Mononuclear cell (primary cell): Measurements from ENCODE around the gene FAM20C. TPM values are rescaled to one million over a fixed set of nuclear protein-coding genes. Genes with fewer than 3 reads are reported as not detected.

Source experiments
- H3K27me3 ChIP-seq: 2 replicates; pipeline ENCODE4 v1.6.0; 2011; ENCODE audit warnings: low read length, control low read depth; ENCODE audit not compliant: insufficient read depth
- H3K4me1 ChIP-seq: 2 replicates; pipeline ENCODE4 v1.5.1; 2011; ENCODE audit warnings: mild to moderate bottlenecking, low read length, control low read depth; ENCODE audit not compliant: insufficient read depth
- H3K4me3 ChIP-seq: 2 replicates; pipeline ENCODE4 v1.5.1; 2011; ENCODE audit warnings: mild to moderate bottlenecking, low read length, moderate library complexity
- H3K9me3 ChIP-seq: 2 replicates; pipeline ENCODE4 v1.5.1; 2011; ENCODE audit warnings: low read depth, mild to moderate bottlenecking, control low read depth, low read length
- total RNA-seq: library from RNA; depleted of rRNA; stranded (reverse); fragments of >200 nt; gene quantifications from one replicate; pipeline ENCODE4 v1.2.3, GENCODE V29; 2012

FAM20C gene
- total RNA-seq, 1 donor, result 15.3 TPM

DNA sequence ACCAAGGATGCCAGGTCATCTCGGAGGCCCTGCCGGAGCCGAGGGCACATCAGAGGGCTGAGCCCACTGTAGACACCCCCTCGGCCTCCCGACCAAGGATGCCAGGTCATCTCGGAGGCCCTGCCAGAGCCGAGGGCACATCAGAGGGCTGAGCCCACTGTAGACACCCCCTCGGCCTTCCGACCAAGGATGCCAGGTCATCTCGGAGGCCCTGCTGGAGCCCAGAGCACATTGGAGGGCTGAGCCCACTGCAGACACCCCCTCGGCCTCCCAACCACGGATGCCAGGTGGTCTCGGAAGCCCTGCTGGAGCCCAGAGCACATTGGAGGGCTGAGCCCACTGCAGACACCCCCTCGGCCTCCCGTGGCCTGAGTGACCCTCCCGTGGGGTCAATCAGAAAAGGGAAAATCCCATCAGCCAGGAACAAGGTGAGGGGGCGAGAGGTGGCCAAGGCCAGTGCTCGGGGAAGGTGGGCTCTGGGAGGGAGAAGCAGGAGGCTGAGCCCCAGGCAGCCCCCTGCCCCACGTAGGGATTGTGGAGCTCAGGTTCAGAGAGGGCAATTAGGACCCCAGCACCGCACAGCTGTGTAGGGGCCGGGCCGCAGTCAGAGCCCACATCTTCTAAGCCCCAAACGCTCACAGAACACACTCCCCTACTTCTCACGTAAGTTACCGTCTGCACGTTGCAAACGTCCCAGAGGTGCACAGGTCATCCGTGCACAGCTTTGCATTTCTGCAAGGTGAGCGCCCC, 60.0 kb downstream of the FAM20C start:
- H3K9me3 ChIP-seq, result no peaks in the 10 kb centered on the region
- H3K27me3 ChIP-seq, result no peaks in the 10 kb centered on the region
- H3K4me3 ChIP-seq, result no peak overlapping the region
- no peaks in the 10 kb centered on the region for H3K4me1 ChIP-seq

DNA sequence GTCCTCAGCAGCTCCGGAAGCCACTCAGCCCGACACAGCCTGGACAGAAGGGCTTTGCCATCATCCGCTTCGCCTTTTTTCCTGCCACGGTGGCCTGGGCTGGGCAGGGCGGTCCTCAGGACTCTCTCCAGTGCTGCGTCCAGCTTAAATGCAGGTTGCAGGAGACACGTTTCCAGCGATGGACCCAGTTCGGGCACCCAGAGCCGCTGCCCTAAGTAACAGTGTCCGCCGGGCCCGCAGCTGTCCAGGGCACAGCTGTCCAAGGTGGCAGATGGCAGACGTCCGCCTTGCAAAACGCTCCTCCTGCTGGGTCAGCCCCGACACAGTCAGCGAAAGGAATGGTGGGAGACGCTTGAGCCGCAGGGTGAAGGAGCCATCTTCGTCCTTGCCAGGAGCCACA, 60.6 kb downstream of the FAM20C start:
- H3K4me1 ChIP-seq, result no peaks in the 10 kb centered on the region
- H3K27me3 ChIP-seq, result no peaks in the 10 kb centered on the region
- H3K9me3 ChIP-seq, result no peaks in the 10 kb centered on the region
- H3K4me3 ChIP-seq, result no peak overlapping the region

DNA sequence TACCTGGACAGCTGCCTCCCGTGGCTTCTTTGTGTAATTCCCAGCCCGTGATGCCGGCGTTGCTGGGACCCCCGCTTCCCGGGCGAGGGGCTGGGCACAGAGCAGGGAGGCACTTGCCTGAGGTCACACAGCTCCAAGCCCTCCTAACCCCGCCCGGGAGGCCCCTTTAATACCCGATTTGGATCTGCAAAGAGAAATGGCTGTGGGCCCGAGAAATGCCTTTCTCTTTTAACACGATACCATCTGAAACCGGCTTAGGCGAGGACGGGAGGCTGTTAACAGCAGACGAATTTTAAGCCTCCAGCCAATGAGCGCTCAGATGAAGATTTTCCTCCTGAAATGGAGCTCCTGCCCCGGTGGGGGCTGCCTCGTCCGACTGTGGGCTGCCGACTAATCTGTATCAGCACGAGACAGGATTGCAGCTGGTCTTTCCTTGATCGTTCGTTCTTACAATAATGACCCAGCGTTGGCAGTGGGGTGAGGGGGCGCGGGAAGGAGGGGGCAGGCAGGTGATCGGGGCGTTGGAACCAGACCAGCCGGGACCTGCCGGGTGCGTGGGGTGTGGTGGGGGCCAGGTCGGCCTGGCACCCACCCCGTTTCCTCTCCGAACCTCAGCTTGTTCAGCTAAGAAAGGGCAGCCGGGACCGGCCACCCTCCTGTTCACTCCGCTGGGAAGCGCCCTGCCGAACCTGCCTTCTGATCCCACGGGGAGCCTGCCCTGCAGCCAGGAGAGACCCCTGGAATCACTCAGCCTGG, 61.4 kb downstream of the FAM20C start:
- Histone ChIP-seq H3K27me3 (no peaks in the 10 kb centered on the region), H3K4me3 (no peak overlapping the region), H3K9me3 (no peaks in the 10 kb centered on the region), H3K4me1 (no peaks in the 10 kb centered on the region)

DNA sequence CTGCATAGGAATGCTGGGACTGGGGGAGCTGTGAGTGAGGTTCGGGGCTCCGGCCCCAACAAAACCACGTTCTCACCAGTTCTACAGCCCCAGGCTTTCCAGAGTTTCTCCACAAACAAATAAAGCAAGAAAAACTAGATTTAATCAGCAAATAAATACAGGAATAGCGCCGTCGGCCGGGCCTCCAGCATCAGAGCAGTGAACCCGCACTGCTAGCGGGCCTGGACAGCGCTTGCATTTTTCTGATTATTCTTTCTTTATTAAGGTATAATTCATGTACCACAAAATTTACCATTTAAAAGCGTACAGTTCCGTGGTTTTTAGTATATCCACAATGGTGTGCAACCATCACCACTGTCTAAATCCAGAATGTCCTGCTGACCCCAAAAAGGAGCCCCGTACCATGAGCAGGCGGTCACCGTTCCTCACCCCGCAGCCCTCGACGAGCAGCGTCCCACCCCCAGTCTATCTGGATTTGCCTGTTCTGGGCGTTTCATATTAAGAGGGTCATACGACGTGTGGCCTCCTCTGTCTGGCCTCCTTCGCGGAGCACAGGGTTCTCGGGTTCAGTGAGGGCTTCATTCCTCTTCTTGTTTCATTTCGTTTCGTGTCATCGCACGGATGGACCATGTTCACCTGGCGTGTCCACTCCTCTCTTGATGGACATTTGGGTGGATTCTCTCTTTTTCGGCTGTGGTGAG, 62.1 kb downstream of the FAM20C start:
- no peak overlapping the region for H3K4me3 ChIP-seq
- no peaks in the 10 kb centered on the region for H3K4me1 ChIP-seq
- H3K27me3 ChIP-seq, result no peaks in the 10 kb centered on the region
- no peaks in the 10 kb centered on the region for H3K9me3 ChIP-seq

DNA sequence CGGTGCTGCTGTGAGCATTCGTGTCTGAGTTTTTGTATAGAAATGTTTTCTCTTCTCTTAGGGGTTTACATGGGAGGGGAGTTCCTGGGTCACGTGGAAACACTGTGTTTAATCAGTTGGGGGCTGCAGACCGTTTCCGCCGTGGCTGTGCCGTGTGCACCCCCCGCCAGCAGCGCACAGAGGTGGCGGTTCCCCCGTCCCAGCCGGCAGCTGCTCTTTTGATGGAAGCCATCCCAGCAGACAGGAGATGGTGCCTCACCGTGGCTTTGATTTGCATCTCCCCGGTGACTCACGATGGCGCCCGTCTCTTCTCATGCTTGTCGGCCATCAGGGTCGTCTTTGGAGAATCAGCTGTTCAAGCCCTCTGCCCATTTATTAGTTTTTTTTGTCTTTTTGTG, 62.7 kb downstream of the FAM20C start:
- no peaks in the 10 kb centered on the region for H3K4me1 ChIP-seq
- no peaks in the 10 kb centered on the region for H3K9me3 ChIP-seq
- no peak overlapping the region for H3K4me3 ChIP-seq
- H3K27me3 ChIP-seq, result no peaks in the 10 kb centered on the region

DNA sequence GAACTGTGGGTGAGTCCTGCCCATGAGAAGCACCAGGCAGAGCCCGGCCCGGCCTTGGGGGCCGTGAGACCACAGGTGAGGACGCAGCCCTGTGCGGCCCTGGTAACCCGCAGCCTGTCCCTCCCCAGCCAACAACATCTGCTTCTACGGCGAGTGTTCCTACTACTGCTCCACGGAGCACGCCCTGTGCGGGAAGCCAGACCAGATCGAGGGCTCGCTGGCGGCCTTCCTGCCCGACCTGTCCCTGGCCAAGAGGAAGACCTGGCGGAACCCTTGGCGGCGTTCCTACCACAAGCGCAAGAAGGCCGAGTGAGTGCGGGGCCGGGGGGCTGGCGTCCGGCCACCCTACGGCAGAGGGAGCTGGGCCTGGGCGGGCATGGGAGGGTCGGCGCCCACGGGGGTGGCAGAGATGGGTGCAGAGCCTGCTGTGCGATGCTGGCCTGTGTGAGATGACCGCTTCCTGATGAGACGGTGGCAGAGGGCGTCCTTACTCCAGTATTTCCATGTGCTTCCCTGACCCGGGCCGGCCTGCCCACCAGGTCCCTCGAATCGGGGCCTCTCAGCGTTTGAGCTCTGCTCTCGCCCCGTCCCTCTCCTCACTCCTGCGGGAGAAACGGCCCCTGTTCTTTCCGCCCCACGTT, 63.5 kb downstream of the FAM20C start:
- Histone ChIP-seq H3K9me3 (no peaks in the 10 kb centered on the region), H3K4me1 (no peaks in the 10 kb centered on the region), H3K4me3 (no peak overlapping the region), H3K27me3 (no peaks in the 10 kb centered on the region)

GRCh38 chr7:256461-256940, 64.1 kb downstream of the FAM20C start:
- Histone ChIP-seq H3K27me3 (no peaks in the 10 kb centered on the region), H3K4me1 (no peaks in the 10 kb centered on the region), H3K4me3 (no peak overlapping the region), H3K9me3 (no peaks in the 10 kb centered on the region)

- Histone ChIP-seq H3K9me3 (no peaks in the 10 kb centered on the region), H3K4me1 (no peaks in the 10 kb centered on the region), H3K4me3 (no peak overlapping the region), H3K27me3 (no peaks in the 10 kb centered on the region)
Observed at GRCh38 chr7:256981-257646, 64.7 kb downstream of the FAM20C start.

GRCh38 chr7:257647-257992, 65.2 kb downstream of the FAM20C start:
- no peaks in the 10 kb centered on the region for H3K9me3 ChIP-seq

DNA sequence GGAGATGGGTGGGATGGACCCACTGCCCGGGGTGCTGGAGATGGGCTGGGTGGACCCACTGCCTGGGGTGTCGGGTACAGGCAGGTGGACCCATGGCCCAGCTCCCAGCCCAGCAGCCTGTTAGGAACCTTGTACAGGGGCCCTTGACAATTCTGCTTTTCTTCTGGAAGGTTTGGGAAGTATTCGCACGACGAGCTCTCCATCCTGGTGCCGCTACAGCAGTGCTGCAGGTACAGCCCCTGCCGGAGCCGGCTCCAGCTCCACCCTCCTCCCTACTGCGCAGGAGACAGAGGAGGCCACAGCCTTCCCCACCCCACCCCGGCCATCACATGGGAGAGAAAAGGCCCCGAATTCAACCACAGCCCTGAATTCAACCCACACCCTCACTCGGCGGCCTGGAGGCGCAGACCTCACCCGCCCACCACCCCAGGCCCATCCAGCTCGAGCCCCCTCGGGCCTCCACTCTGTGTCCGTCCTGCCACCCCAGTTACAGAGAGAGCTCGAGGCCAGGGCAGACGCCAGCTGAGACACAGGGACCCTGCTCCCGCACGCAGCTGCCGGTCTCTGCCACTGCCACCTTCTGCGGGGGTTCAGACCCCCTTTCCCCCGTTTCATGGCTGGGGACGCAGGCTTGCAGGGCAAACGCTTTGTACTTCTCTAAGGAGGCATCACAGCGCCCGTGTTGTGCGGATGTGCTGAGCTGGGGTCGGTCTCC, 66.3 kb downstream of the FAM20C start:
- Histone ChIP-seq H3K27me3 (no peaks in the 10 kb centered on the region), H3K4me1 (no peaks in the 10 kb centered on the region), H3K4me3 (no peak overlapping the region), H3K9me3 (no peaks in the 10 kb centered on the region)

More at GRCh38 chr7:257647-257992, 65.2 kb downstream of the FAM20C start:
- no peak overlapping the region for H3K4me3 ChIP-seq
- no peaks in the 10 kb centered on the region for H3K27me3 ChIP-seq
- no peaks in the 10 kb centered on the region for H3K4me1 ChIP-seq

DNA sequence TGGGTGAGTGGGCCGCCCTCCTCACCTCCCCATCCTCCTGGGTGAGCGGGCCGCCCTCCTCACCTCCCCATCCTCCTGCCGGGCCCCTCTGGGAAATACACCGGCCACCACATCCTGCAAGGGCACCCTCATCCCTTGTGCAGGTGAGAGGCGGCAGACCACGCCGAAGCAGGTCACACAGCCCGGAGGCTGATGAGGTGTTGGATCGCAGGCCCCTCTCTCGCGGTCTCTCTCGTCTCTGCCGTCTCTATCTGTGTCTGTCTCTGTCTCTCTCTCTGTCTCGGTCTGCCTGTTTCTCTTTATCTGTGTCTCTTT, 66.8 kb downstream of the FAM20C start:
- H3K4me3 ChIP-seq, result no peak overlapping the region
- no peaks in the 10 kb centered on the region for H3K27me3 ChIP-seq
- no peaks in the 10 kb centered on the region for H3K9me3 ChIP-seq
- H3K4me1 ChIP-seq, result no peaks in the 10 kb centered on the region

DNA sequence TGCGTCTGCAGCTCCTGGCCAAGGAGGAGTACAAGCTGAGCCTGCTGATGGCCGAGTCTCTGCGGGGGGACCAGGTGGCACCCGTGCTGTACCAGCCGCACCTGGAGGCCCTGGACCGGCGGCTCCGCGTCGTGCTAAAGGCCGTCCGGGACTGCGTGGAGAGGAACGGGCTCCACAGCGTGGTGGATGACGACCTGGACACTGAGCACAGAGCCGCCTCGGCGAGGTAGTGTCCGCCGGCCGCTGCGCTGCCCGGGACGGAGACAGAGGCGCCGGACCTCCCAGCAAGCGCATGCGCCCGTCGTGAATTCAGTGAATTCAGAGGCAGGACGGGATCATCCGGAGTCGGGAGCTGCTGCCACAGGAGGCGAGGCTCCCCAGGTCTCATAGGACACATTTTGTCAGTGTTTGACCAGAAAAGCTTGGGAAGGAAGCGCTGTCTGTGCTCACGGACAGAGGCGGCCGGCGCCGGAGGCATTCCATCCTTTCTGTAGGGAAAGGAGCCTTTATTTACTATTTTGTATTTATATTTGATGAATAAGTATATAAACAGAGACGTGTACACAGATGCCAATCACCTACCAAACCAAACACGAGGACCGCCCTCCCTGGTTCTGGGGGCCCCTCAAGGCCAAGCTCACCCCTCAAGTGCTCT, 67.5 kb downstream of the FAM20C start:
- Histone ChIP-seq H3K9me3 (no peaks in the 10 kb centered on the region), H3K4me1 (no peaks in the 10 kb centered on the region), H3K4me3 (no peak overlapping the region), H3K27me3 (no peaks in the 10 kb centered on the region)

- H3K9me3 ChIP-seq, result no peaks in the 10 kb centered on the region
- no peaks in the 10 kb centered on the region for H3K27me3 ChIP-seq
- H3K4me3 ChIP-seq, result no peak overlapping the region
- no peaks in the 10 kb centered on the region for H3K4me1 ChIP-seq
Observed at GRCh38 chr7:260441-261281, 68.3 kb downstream of the FAM20C start.
